Neural progenitor cell (in vitro differentiated cells): Measurements from ENCODE around the gene GAB3.

Experiments
- EZH2 ChIP-seq: fragments of 200-600 bp; sonication (generic); IDR thresholded peaks from 2 replicates; pipeline ENCODE4 v1.6.1; 2017; ENCODE audit warnings: antibody characterized with exemption, mild to moderate bottlenecking, moderate library complexity
- TF ChIP-seq, protein P1 (sequence below): fragments of 200-600 bp; sonication (generic); IDR thresholded peaks from 2 replicates; pipeline ENCODE4 v1.5.1; 2017; ENCODE audit warnings: antibody characterized with exemption, mild to moderate bottlenecking

DNA sequence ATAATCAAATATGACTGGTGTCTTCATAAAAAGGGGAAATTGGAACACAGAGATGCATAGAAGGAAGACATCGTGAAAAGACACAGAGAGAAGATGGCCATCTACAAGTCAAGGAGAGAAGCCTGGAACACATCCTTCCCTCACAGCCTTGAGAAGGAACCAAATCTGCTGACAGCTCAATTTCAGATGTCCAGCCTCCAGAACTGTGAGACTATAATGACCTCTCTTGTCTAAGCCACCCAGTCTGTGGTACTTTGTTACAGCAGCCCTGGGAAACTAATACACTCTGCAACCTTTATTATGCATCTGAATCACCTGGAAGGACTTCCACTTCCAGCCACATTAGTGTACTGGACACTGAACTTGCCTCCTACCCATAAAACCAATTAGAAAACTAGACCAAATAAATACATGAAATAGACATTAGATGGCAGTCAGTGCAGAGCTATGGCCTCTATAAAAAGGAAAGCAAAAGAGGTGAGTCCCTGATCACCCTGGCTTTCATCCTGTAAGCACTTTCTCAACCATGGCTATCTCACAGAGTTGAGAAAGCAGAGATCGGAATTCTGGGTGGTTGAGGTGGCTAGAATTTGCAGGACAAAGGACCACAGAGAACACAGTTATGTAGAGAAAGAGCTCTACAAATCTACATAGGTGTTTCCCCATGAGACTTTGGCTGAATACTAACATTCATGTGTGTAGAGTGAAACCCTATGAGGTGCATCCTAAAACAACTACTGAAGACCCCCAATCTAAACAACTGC, 25.7 kb downstream of the GAB3 start:
- TF ChIP-seq, protein P1, sequence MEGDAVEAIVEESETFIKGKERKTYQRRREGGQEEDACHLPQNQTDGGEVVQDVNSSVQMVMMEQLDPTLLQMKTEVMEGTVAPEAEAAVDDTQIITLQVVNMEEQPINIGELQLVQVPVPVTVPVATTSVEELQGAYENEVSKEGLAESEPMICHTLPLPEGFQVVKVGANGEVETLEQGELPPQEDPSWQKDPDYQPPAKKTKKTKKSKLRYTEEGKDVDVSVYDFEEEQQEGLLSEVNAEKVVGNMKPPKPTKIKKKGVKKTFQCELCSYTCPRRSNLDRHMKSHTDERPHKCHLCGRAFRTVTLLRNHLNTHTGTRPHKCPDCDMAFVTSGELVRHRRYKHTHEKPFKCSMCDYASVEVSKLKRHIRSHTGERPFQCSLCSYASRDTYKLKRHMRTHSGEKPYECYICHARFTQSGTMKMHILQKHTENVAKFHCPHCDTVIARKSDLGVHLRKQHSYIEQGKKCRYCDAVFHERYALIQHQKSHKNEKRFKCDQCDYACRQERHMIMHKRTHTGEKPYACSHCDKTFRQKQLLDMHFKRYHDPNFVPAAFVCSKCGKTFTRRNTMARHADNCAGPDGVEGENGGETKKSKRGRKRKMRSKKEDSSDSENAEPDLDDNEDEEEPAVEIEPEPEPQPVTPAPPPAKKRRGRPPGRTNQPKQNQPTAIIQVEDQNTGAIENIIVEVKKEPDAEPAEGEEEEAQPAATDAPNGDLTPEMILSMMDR: no peak
- no peak for TF ChIP-seq EZH2
